IMR-90 (cell line): ENCODE results near the gene BCL6. TPM values are rescaled to one million over a fixed set of nuclear protein-coding genes. Genes with fewer than 3 reads are reported as not detected.

Experiments used
- ATAC-seq: fragments of 200-7000 bp; cut with Tn5 transposase; 2 replicates; pipeline ENCODE4 v1.9.1; 2020; ENCODE audit warnings: low read depth, mild to moderate bottlenecking, moderate library complexity
- BruUV-seq: library from RNA; stranded (reverse); fragments of 400-500 nt; replicated peaks from 2 replicates; lab custom pipeline; 2021; lab: Mats Ljungman, UMichigan
- CTCF ChIA-PET: fragments of 300-600 bp; formaldehyde crosslinking; extraction: SDS; loops from one replicate; lab custom pipeline; 2021; ENCODE audit warnings: antibody characterized with exemption; lab: Yijun Ruan, JAX
- POLR2A ChIA-PET: fragments of 300-600 bp; sonication (Branson Sonifier 250); formaldehyde crosslinking; loops from one replicate; lab custom pipeline; 2022; ENCODE audit warnings: antibody characterized with exemption; ENCODE audit not compliant: unreplicated experiment; lab: Charles Lee
- DNase-seq: peaks from one replicate; pipeline ENCODE4 v3.0.0; 2013
- H2AFZ ChIP-seq: replicated peaks from 2 replicates; pipeline ENCODE3; 2013; ENCODE audit warnings: low read length, mild to moderate bottlenecking; ENCODE audit not compliant: poor library complexity
- H2AK5ac ChIP-seq: 2 replicates; pipeline ENCODE4 v1.6.1; 2013; ENCODE audit warnings: low read depth, low read length, inconsistent platforms
- H2AK9ac ChIP-seq: replicated peaks from 2 replicates; pipeline ENCODE3; 2013; ENCODE audit warnings: mild to moderate bottlenecking, low read depth, low read length, moderate library complexity; ENCODE audit not compliant: poor library complexity
- H2BK120ac ChIP-seq: 2 replicates; pipeline ENCODE4 v1.6.1; 2013; ENCODE audit warnings: low read depth, low read length, inconsistent platforms
- H2BK15ac ChIP-seq: 3 replicates; pipeline ENCODE4 v1.6.1; 2013; ENCODE audit warnings: low read depth, low read length, inconsistent platforms
- H2BK20ac ChIP-seq: 2 replicates; pipeline ENCODE4 v1.6.1; 2013; ENCODE audit warnings: low read depth, mild to moderate bottlenecking, inconsistent platforms, low read length, moderate library complexity
- H2BK5ac ChIP-seq: 2 replicates; pipeline ENCODE4 v1.6.1; 2013; ENCODE audit warnings: mild to moderate bottlenecking, low read depth, low read length, inconsistent platforms; ENCODE audit not compliant: poor library complexity, severe bottlenecking
- H3K14ac ChIP-seq: replicated peaks from 2 replicates; pipeline ENCODE4 v1.6.1; 2013; ENCODE audit warnings: low read depth, low read length, inconsistent platforms
- H3K18ac ChIP-seq: 2 replicates; pipeline ENCODE4 v1.6.1; 2013; ENCODE audit warnings: low read depth, low read length, control low read depth
- H3K23ac ChIP-seq: 2 replicates; pipeline ENCODE4 v1.6.1; 2013; ENCODE audit warnings: low read depth, low read length, inconsistent platforms
- H3K27ac ChIP-seq: 2 replicates; pipeline ENCODE4 v1.5.1; 2013; ENCODE audit warnings: mild to moderate bottlenecking, control low read depth, low read length; ENCODE audit not compliant: insufficient read depth
- H3K27me3 ChIP-seq: 2 replicates; pipeline ENCODE4 v1.6.1; 2013; ENCODE audit warnings: low read length; ENCODE audit not compliant: control insufficient read depth, insufficient read depth
- H3K36me3 ChIP-seq: 2 replicates; pipeline ENCODE4 v1.6.1; 2013; ENCODE audit warnings: low read length, mixed read lengths; ENCODE audit not compliant: control insufficient read depth, insufficient read depth
- H3K4ac ChIP-seq: 2 replicates; pipeline ENCODE4 v1.6.1; 2013; ENCODE audit warnings: low read depth, low read length, inconsistent platforms
- H3K4me1 ChIP-seq: 2 replicates; pipeline ENCODE4 v1.6.1; 2013; ENCODE audit warnings: low read length, mixed read lengths; ENCODE audit not compliant: control insufficient read depth, insufficient read depth
- H3K4me2 ChIP-seq: 2 replicates; pipeline ENCODE4 v1.6.1; 2013; ENCODE audit warnings: low read depth, mild to moderate bottlenecking, control low read depth, low read length, moderate library complexity
- H3K4me3 ChIP-seq: 2 replicates; pipeline ENCODE4 v1.5.1; 2013; ENCODE audit warnings: low read depth, mild to moderate bottlenecking, control low read depth, low read length, moderate library complexity; ENCODE audit not compliant: insufficient read depth
- H3K56ac ChIP-seq: 2 replicates; pipeline ENCODE4 v1.6.1; 2013; ENCODE audit warnings: low read length, inconsistent platforms; ENCODE audit not compliant: insufficient read depth; ENCODE audit errors: extremely low read depth
- H3K79me1 ChIP-seq, 2 experiments: 2 replicates each; pipeline ENCODE4 v1.6.1; 2013; ENCODE audit warnings: low read length in 2 of 2, inconsistent platforms in 1 of 2, low read depth in 1 of 2
- H3K9ac ChIP-seq: 2 replicates; pipeline ENCODE4 v1.6.1; 2013; ENCODE audit warnings: low read depth, low read length, control low read depth
- H3K9me1 ChIP-seq: 2 replicates; pipeline ENCODE4 v1.6.1; 2013; ENCODE audit warnings: low read length, inconsistent platforms; ENCODE audit not compliant: insufficient read depth
- H3K9me3 ChIP-seq: 2 replicates; pipeline ENCODE4 v1.6.1; 2013; ENCODE audit warnings: low read length; ENCODE audit not compliant: control insufficient read depth, insufficient read depth
- H4K20me1 ChIP-seq: 2 replicates; pipeline ENCODE4 v1.6.1; 2013; ENCODE audit warnings: low read length, inconsistent platforms; ENCODE audit not compliant: insufficient read depth
- H4K5ac ChIP-seq: 2 replicates; pipeline ENCODE4 v1.6.1; 2013; ENCODE audit warnings: mild to moderate bottlenecking, low read depth, low read length, control low read depth
- H4K8ac ChIP-seq, 2 experiments: 2 replicates each; pipeline ENCODE4 v1.6.1; 2013; ENCODE audit warnings: low read depth in 2 of 2, low read length in 2 of 2, control low read depth in 1 of 2, inconsistent platforms in 1 of 2
- H4K91ac ChIP-seq: 2 replicates; pipeline ENCODE4 v1.6.1; 2013; ENCODE audit warnings: low read depth, low read length, inconsistent platforms; ENCODE audit not compliant: insufficient read depth
- BHLHE40 ChIP-seq: fragments of 150-350 bp; IDR thresholded peaks from 2 replicates; pipeline ENCODE4 v1.6.1; 2016; ENCODE audit warnings: mild to moderate bottlenecking, low read depth, low read length
- CEBPB ChIP-seq: IDR thresholded peaks from 2 replicates; pipeline ENCODE4 v1.6.1; 2012; ENCODE audit warnings: low read depth, low read length, improper control_type of control experiment
- CHD1 ChIP-seq: IDR thresholded peaks from 2 replicates; pipeline ENCODE4 v1.6.1; 2012; ENCODE audit warnings: low read depth, low read length, improper control_type of control experiment
- FOS ChIP-seq: fragments of 150-350 bp; IDR thresholded peaks from 2 replicates; pipeline ENCODE4 v1.6.1; 2016; ENCODE audit warnings: low read depth, low read length
- MAFK ChIP-seq: IDR thresholded peaks from 2 replicates; pipeline ENCODE4 v1.6.1; 2012; ENCODE audit warnings: low read depth, low read length, improper control_type of control experiment
- MAZ ChIP-seq: IDR thresholded peaks from 2 replicates; pipeline ENCODE4 v1.6.1; 2012; ENCODE audit warnings: low read depth, mild to moderate bottlenecking, low read length, improper control_type of control experiment, moderate library complexity, borderline replicate concordance
- MXI1 ChIP-seq: IDR thresholded peaks from 2 replicates; pipeline ENCODE4 v1.6.1; 2012; ENCODE audit warnings: low read depth, mild to moderate bottlenecking, low read length, moderate library complexity, borderline replicate concordance
- NFE2L2 ChIP-seq: fragments of 150-350 bp; IDR thresholded peaks from 2 replicates; pipeline ENCODE4 v1.6.1; 2016; ENCODE audit warnings: low read depth, mild to moderate bottlenecking, low read length
- POLR2A ChIP-seq: IDR thresholded peaks from 2 replicates; pipeline ENCODE4 v1.6.1; 2012; ENCODE audit warnings: mild to moderate bottlenecking, low read depth, low read length
- RAD21 ChIP-seq: IDR thresholded peaks from 2 replicates; pipeline ENCODE4 v1.6.1; 2012; ENCODE audit warnings: low read length, improper control_type of control experiment
- RCOR1 ChIP-seq: IDR thresholded peaks from 2 replicates; pipeline ENCODE4 v1.6.1; 2012; ENCODE audit warnings: mild to moderate bottlenecking, low read length, improper control_type of control experiment; ENCODE audit not compliant: insufficient replicate concordance
- RFX5 ChIP-seq: IDR thresholded peaks from 2 replicates; pipeline ENCODE4 v1.8.0; 2012; ENCODE audit warnings: low read depth, mild to moderate bottlenecking, low read length, moderate library complexity
- SMC3 ChIP-seq: fragments of 150-350 bp; IDR thresholded peaks from 2 replicates; pipeline ENCODE4 v1.6.1; 2016; ENCODE audit warnings: low read depth, mild to moderate bottlenecking, antibody characterized with exemption, low read length, moderate library complexity
- WGBS, 2 experiments: methylation state at CpG; one replicate each; pipeline versions ENCODE4 v1.1.5 to v1.1.7; 2013; ENCODE audit warnings: missing lambda C conversion rate in 2 of 2; ENCODE audit not compliant: insufficient read length in 1 of 2; ENCODE audit errors: extremely low coverage in 2 of 2; 5-methylcytosine and 5-hydroxymethylcytosine counted together
- dilution Hi-C: fragments of 300-500 bp; cut with HindIII; formaldehyde crosslinking; loops from one replicate; pipeline ENCODE4 v1.14.3; 2018; ENCODE audit warnings: low sequenced_read_pairs; ENCODE audit not compliant: unreplicated experiment
- in situ Hi-C: fragments of 300-500 bp; cut with MboI; formaldehyde crosslinking; loops from 3 replicates; pipeline ENCODE4 v1.14.3; 2019; ENCODE audit warnings: low sequenced_read_pairs, inconsistent platforms, mixed read lengths
- intact Hi-C: fragments of 100-400 bp; cut with micrococcal nuclease; formaldehyde crosslinking; loops from 2 replicates; pipeline ENCODE4 v1.10.0; 2022
- polyA plus RNA-seq, 3 experiments: library from polyadenylated mRNA; depleted of rRNA; stranded (reverse); fragments of >200 nt; gene quantifications; 2 replicates each; pipeline ENCODE4 v1.2.3, GENCODE V29; 2012; ENCODE audit warnings: low replicate concordance in 1 of 3
- total RNA-seq: library from RNA; depleted of rRNA; stranded (reverse); fragments of >200 nt; gene quantifications from 2 replicates; pipeline ENCODE4 v1.2.3, GENCODE V29; 2012
- TF ChIP-seq, protein P1 (sequence below): fragments of 150-350 bp; IDR thresholded peaks from 2 replicates; pipeline ENCODE4 v1.6.1; 2017; ENCODE audit warnings: mild to moderate bottlenecking, antibody characterized with exemption, low read length, low read depth
- TF ChIP-seq, protein P2 (sequence below): fragments of 150-350 bp; IDR thresholded peaks from 2 replicates; pipeline ENCODE4 v1.6.1; 2016; ENCODE audit warnings: low read depth, mild to moderate bottlenecking, low read length, moderate library complexity, borderline replicate concordance
- TF ChIP-seq, protein P3 (sequence below): conservative IDR thresholded peaks from 2 replicates; pipeline ENCODE4 v1.5.1; 2012; ENCODE audit warnings: mild to moderate bottlenecking, low read depth, low read length, improper control_type of control experiment

Gene BCL6
- total and polyA plus RNA-seq, 2 of the 4 experiments (the other 2 are of a cell fraction) = 19.7 to 22.6 TPM

DNA sequence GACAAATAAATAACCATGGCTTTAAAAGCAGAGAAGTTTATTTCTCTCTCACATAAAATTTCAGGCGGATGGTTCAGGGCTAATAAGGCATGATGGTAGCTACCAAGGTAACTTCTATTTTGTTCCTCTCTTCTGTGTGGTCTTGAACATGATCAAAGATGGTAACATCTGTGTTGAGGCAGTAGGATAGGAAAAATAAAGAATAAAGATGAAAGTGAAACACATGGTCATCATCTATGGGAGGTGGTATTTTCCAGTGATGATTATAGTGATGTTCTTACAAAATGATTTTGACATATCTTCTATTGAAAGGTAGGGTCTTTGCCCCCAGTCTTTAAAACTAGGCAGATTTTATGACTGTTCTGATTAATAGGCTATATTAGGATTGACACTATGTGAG, 60.8 kb downstream of the BCL6 start:
- in situ Hi-C loops (no loop called here), dilution Hi-C loops (loop anchor here (25.0 kb wide), 2 partner anchors 372 to 472 kb away; no protein-coding TSS in a partner anchor), intact Hi-C loops (no loop called here)
- POLR2A ChIA-PET = no interaction called here
- H2AK5ac ChIP-seq = no peak overlapping the region
- H3K4me3 ChIP-seq = no peak overlapping the region
- no TSS peak for BruUV-seq
- no peak overlapping the region for H2AFZ ChIP-seq
- no peak overlapping the region for H3K9ac ChIP-seq
- no peak overlapping the region for H4K91ac ChIP-seq
- no peak overlapping the region for H3K56ac ChIP-seq
- H3K18ac ChIP-seq = no peak overlapping the region
- peaks cover 16% of the 10 kb centered on the region for H3K27me3 ChIP-seq
- WGBS, 2 experiments = no CpG with 5 or more reads among the region's 1 CpG
- H2BK20ac ChIP-seq = no peak overlapping the region
- no peak overlapping the region for H4K5ac ChIP-seq
- H4K8ac ChIP-seq = no peak overlapping the region
- no peak overlapping the region for H3K27ac ChIP-seq
- no peak overlapping the region for H3K14ac ChIP-seq
- ATAC-seq (no peak), DNase-seq (no peak)
- no peak overlapping the region for H2BK15ac ChIP-seq
- TF ChIP-seq MAFK (no peak), RCOR1 (no peak), SMC3 (no peak), RAD21 (no peak), CHD1 (no peak), BHLHE40 (no peak), NFE2L2 (no peak), POLR2A (no peak), CEBPB (no peak), RFX5 (no peak), MXI1 (no peak), MAZ (no peak), FOS (no peak)
- TF ChIP-seq, protein P1, sequence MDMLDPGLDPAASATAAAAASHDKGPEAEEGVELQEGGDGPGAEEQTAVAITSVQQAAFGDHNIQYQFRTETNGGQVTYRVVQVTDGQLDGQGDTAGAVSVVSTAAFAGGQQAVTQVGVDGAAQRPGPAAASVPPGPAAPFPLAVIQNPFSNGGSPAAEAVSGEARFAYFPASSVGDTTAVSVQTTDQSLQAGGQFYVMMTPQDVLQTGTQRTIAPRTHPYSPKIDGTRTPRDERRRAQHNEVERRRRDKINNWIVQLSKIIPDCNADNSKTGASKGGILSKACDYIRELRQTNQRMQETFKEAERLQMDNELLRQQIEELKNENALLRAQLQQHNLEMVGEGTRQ = no peak
- TF ChIP-seq, protein P2, sequence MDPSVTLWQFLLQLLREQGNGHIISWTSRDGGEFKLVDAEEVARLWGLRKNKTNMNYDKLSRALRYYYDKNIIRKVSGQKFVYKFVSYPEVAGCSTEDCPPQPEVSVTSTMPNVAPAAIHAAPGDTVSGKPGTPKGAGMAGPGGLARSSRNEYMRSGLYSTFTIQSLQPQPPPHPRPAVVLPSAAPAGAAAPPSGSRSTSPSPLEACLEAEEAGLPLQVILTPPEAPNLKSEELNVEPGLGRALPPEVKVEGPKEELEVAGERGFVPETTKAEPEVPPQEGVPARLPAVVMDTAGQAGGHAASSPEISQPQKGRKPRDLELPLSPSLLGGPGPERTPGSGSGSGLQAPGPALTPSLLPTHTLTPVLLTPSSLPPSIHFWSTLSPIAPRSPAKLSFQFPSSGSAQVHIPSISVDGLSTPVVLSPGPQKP = no peak
- TF ChIP-seq, protein P3, sequence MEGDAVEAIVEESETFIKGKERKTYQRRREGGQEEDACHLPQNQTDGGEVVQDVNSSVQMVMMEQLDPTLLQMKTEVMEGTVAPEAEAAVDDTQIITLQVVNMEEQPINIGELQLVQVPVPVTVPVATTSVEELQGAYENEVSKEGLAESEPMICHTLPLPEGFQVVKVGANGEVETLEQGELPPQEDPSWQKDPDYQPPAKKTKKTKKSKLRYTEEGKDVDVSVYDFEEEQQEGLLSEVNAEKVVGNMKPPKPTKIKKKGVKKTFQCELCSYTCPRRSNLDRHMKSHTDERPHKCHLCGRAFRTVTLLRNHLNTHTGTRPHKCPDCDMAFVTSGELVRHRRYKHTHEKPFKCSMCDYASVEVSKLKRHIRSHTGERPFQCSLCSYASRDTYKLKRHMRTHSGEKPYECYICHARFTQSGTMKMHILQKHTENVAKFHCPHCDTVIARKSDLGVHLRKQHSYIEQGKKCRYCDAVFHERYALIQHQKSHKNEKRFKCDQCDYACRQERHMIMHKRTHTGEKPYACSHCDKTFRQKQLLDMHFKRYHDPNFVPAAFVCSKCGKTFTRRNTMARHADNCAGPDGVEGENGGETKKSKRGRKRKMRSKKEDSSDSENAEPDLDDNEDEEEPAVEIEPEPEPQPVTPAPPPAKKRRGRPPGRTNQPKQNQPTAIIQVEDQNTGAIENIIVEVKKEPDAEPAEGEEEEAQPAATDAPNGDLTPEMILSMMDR = no peak
- no peaks in the 10 kb centered on the region for H3K4me1 ChIP-seq
- no peak overlapping the region for H2BK5ac ChIP-seq
- no peaks in the 10 kb centered on the region for H3K36me3 ChIP-seq
- H2AK9ac ChIP-seq = no peak overlapping the region
- no peak overlapping the region for H3K23ac ChIP-seq
- H3K4me2 ChIP-seq = no peak overlapping the region
- H4K20me1 ChIP-seq = no peaks in the 10 kb centered on the region
- CTCF ChIA-PET = interaction anchor here (2.8 kb wide), 1 partner anchor 365 kb away, joined by 18 read pairs; no protein-coding TSS in a partner anchor
- H2BK120ac ChIP-seq = no peak overlapping the region
- peaks cover 7% of the 10 kb centered on the region; the same call in 1 of the 2 replicates for H3K9me3 ChIP-seq
- no peaks in the 10 kb centered on the region for H3K9me1 ChIP-seq
- H3K79me1 ChIP-seq = no peaks in the 10 kb centered on the region
- H3K4ac ChIP-seq = no peak overlapping the region
